ENCODE data around the gene ANKDD1B.
A peak's percentile ranks its signal among the peaks of the same experiment; 100 is the strongest.

The ANKDD1B gene

DNA sequence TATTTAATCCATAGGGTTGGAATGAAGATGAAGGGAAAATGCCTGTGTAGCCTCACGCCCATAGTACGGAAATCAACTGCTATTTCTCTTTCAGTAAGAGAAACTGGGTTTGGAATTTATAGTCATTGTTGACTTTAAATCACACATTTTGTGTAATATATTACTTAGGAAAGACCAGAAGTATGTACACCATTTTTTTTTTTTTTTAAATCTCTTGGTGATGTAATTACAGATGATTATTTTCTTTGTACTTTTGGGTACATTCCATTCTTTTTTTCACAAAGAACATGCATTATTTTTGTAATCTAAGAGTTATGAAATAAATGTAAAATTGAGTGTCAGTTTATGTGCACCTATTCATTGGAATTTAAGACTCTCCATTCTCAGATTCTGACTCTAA, 60.3 kb downstream of the ANKDD1B start:
- TF ChIP-seq, protein P1, sequence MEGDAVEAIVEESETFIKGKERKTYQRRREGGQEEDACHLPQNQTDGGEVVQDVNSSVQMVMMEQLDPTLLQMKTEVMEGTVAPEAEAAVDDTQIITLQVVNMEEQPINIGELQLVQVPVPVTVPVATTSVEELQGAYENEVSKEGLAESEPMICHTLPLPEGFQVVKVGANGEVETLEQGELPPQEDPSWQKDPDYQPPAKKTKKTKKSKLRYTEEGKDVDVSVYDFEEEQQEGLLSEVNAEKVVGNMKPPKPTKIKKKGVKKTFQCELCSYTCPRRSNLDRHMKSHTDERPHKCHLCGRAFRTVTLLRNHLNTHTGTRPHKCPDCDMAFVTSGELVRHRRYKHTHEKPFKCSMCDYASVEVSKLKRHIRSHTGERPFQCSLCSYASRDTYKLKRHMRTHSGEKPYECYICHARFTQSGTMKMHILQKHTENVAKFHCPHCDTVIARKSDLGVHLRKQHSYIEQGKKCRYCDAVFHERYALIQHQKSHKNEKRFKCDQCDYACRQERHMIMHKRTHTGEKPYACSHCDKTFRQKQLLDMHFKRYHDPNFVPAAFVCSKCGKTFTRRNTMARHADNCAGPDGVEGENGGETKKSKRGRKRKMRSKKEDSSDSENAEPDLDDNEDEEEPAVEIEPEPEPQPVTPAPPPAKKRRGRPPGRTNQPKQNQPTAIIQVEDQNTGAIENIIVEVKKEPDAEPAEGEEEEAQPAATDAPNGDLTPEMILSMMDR (IDR thresholded peaks at IDR 0.05; ENCODE audit: unreplicated experiment in 3 of 3), result no peak
- H3K9me3 Mint-ChIP-seq, result no peaks in the 10 kb centered on the region
- H3K27ac Mint-ChIP-seq, result peak overlapping the region in 2 of 3 experiments; percentile 40 to 86
- peaks cover 25% of the 10 kb centered on the region for H3K4me1 Mint-ChIP-seq
- H3K27me3 Mint-ChIP-seq (ENCODE audit: low read depth), result no peaks in the 10 kb centered on the region
- H3K36me3 Mint-ChIP-seq (ENCODE audit: low read depth), result peaks cover 18% of the 10 kb centered on the region
- H3K4me3 Mint-ChIP-seq, result no peak overlapping the region

DNA sequence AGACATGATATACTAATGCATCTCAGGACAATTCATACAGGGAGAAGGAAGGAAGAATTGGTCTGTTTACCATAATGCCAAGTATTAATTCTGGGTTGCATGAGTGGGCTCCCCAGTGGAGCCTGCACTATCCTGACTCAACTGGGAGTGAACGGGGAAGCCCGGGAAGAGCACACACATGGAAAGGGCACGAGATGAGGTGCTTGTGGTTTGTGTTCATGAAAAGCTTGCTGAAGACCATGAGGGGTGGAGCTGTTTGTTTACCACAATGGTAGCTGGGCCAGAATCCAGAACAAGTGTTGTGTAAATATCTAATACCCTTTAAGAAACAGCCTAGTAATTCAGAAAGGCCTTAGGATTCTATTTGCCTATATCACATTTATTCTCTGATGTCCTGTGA, 61.4 kb downstream of the ANKDD1B start:
- H3K4me3 Mint-ChIP-seq, result no peak overlapping the region
- no peak overlapping the region for H3K27ac Mint-ChIP-seq
- H3K9me3 Mint-ChIP-seq, result no peaks in the 10 kb centered on the region
- no peaks in the 10 kb centered on the region for H3K27me3 Mint-ChIP-seq (ENCODE audit: low read depth)
- peaks cover 21% of the 10 kb centered on the region for H3K4me1 Mint-ChIP-seq
- TF ChIP-seq, protein P1 (IDR thresholded peaks at IDR 0.05; ENCODE audit: unreplicated experiment in 3 of 3), result no peak
- H3K36me3 Mint-ChIP-seq (ENCODE audit: low read depth), result peaks cover 18% of the 10 kb centered on the region

DNA sequence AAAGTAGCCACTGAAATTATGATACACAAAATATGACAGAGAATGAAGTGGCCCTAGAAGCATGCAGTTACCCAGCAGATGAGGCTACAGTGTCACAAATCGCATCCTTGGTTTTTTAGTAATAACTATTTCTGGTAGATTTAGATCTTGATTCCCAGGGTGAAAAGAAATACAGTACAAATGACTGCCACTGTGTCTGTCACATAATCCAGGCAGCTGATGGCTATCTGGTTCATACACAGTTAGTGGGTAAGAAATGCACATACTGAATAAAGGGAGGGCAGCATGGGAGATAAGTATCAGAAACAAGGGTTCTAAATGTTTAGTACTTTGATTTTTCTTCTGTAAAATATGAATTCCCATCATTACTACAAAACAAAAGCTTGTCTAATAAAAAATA, 64.5 kb downstream of the ANKDD1B start:
- Mint-ChIP-seq H3K36me3 (ENCODE audit: low read depth) (peaks cover 18% of the 10 kb centered on the region), H3K27me3 (ENCODE audit: low read depth) (no peaks in the 10 kb centered on the region), H3K4me1 (peaks cover 5% of the 10 kb centered on the region), H3K27ac (peak overlapping the region in 1 of 3 experiments; percentile 46), H3K9me3 (no peaks in the 10 kb centered on the region), H3K4me3 (no peak overlapping the region)
- TF ChIP-seq, protein P1 (IDR thresholded peaks at IDR 0.05; ENCODE audit: unreplicated experiment in 3 of 3), result no peak

DNA sequence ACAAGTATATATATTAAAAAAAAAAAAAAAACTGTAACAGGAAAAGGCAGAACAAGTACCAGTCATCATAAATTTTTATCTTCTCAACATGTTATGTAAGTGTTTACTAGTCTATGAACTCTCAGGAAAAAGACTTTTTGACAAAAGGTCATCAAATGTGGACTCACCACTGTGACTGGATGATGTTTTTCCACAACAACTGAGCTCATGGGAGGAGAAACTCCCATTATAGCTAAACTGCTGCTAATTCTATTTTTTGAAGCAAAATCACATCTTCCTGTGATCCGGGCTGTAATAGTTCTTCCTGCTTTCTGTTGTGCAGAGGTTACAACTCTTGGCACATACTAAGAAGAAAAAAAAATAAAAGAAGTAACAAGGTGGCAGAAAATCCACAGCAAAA, 66.4 kb downstream of the ANKDD1B start:
- H3K36me3 Mint-ChIP-seq (ENCODE audit: low read depth), result peaks cover 12% of the 10 kb centered on the region
- no peaks in the 10 kb centered on the region for H3K9me3 Mint-ChIP-seq
- H3K27me3 Mint-ChIP-seq (ENCODE audit: low read depth), result no peaks in the 10 kb centered on the region
- H3K4me3 Mint-ChIP-seq, result no peak overlapping the region
- H3K4me1 Mint-ChIP-seq, result peaks cover 5% of the 10 kb centered on the region
- TF ChIP-seq, protein P1 (IDR thresholded peaks at IDR 0.05; ENCODE audit: unreplicated experiment in 3 of 3), result no peak
- H3K27ac Mint-ChIP-seq, result peak overlapping the region; percentile 5 to 70 (median 24)

DNA sequence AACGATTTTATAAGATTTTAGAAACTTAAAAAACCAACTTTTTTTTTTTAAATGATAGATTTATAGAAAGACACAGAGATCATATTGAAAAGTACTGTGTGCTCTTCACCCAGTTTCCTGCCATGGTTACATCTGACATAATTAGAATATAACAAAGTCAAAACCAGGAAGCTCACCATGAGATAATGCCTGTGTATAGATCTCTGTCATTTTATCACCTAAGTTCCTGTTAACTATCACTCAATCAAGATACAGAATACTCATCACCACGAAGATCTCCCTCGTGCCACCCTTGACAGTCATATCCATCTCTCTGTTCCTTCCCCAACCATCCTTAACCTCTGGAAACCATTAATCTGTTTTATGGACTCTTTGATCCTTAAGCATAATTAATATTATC, 66.9 kb downstream of the ANKDD1B start:
- peaks cover 10% of the 10 kb centered on the region for H3K36me3 Mint-ChIP-seq (ENCODE audit: low read depth)
- peaks cover 5% of the 10 kb centered on the region for H3K4me1 Mint-ChIP-seq
- peak overlapping the region in 2 of 3 experiments; percentile 5 to 15 for H3K27ac Mint-ChIP-seq
- H3K4me3 Mint-ChIP-seq, result no peak overlapping the region
- no peaks in the 10 kb centered on the region for H3K9me3 Mint-ChIP-seq
- TF ChIP-seq, protein P1 (IDR thresholded peaks at IDR 0.05; ENCODE audit: unreplicated experiment in 3 of 3), result no peak
- H3K27me3 Mint-ChIP-seq (ENCODE audit: low read depth), result no peaks in the 10 kb centered on the region

DNA sequence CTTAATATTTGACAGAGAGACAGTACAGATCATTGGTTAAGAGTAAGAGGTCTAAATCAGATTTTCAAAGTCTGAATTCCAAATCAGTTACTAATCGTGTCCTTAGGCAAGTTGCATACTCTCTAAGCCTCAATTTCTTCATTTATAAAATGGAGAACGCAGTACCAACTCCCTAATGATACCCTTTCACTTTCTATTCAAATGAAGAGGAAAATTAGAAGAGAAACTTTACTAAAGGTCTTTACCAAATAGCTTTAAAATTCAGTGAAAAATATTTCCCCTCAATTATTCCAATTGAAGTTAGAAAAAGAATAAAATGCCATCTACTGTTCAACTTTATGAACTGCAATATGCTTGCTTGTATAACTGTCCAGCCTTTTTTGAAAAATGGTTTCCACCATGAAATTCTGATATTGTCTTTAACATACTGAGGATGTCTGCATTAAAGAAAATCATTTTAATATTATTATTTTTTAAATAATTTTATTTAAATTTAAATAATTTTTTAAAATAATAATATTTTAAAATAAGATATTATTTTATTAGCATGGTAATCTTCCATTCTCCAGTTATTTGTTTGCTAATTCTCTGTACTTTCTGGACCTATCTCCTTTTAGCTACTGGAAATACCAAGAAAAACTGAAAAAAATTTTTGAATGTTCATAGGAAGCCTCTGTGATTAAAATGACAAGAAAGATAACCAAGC, 70.0 kb downstream of the ANKDD1B start:
- Mint-ChIP-seq H3K27me3 (ENCODE audit: low read depth) (no peaks in the 10 kb centered on the region), H3K4me3 (no peak overlapping the region), H3K4me1 (peaks cover 5% of the 10 kb centered on the region), H3K36me3 (ENCODE audit: low read depth) (peaks cover 15% of the 10 kb centered on the region), H3K9me3 (no peaks in the 10 kb centered on the region), H3K27ac (peak overlapping the region in 2 of 3 experiments; percentile 39 to 75)
- TF ChIP-seq, protein P1 (IDR thresholded peaks at IDR 0.05; ENCODE audit: unreplicated experiment in 3 of 3), result peak; percentile 60 to 90 (median 66)

Measured in nephron (organoid).